Left ventricle myocardium inferior (tissue), 1 donor: Measurements from ENCODE around the gene NDUFV3. TPM values are rescaled to one million over a fixed set of nuclear protein-coding genes. Genes with fewer than 3 reads are reported as not detected.

Source experiments
- DNase-seq: peaks from one replicate; pipeline ENCODE4 v3.0.0-alpha.2; 2020
- H3K27ac ChIP-seq: fragments of 200-600 bp; replicated peaks from 2 replicates; pipeline ENCODE4 v1.8.0; 2021
- H3K27me3 ChIP-seq: fragments of 200-600 bp; 2 replicates; pipeline ENCODE4 v1.8.0; 2021; ENCODE audit warnings: low read depth
- H3K36me3 ChIP-seq: fragments of 200-600 bp; 2 replicates; pipeline ENCODE4 v1.8.0; 2021
- H3K4me1 ChIP-seq: fragments of 200-600 bp; 2 replicates; pipeline ENCODE4 v1.8.0; 2021
- H3K4me3 ChIP-seq: fragments of 200-600 bp; 2 replicates; pipeline ENCODE4 v1.8.0; 2021; ENCODE audit warnings: mild to moderate bottlenecking, moderate library complexity
- H3K9me3 ChIP-seq: fragments of 200-600 bp; replicated peaks from 2 replicates; pipeline ENCODE4 v1.8.0; 2021
- CTCF ChIP-seq: fragments of 200-600 bp; IDR thresholded peaks from 2 replicates; pipeline ENCODE4 v1.8.0; 2021; ENCODE audit warnings: antibody characterized with exemption, mild to moderate bottlenecking, borderline replicate concordance
- intact Hi-C: fragments of 100-400 bp; cut with micrococcal nuclease; formaldehyde crosslinking; loops from one replicate; pipeline ENCODE4 v1.11.0; 2022
- total RNA-seq: library from RNA; stranded (reverse); fragmentation: NEBNext Ultra II Directional; extraction: Animal tissue kit (Norgen Biotek cat#: 25700); gene quantifications from one replicate; pipeline ENCODE4 v1.2.1, GENCODE V29; 2021
- donor health status: DM: no; HTN: yes; CAD: no; lungs with severe emphysema.

The NDUFV3 gene
- total RNA-seq, 1 donor from 2014 or later, result 52.0 TPM

- no peak overlapping the region for H3K27ac ChIP-seq
- H3K9me3 ChIP-seq, result no peaks in the 10 kb centered on the region
- DNase-seq, result no peak
- intact Hi-C loops, result no loop called here
- TF ChIP-seq CTCF, result no peak
- no peaks in the 10 kb centered on the region for H3K27me3 ChIP-seq
- H3K36me3 ChIP-seq, result peaks cover 85% of the 10 kb centered on the region
- no peak overlapping the region for H3K4me3 ChIP-seq
- no peaks in the 10 kb centered on the region for H3K4me1 ChIP-seq
These were observed 37.8 kb upstream of the NDUFV3 start for GRCh38 chr21:42855171-42855936.

DNA sequence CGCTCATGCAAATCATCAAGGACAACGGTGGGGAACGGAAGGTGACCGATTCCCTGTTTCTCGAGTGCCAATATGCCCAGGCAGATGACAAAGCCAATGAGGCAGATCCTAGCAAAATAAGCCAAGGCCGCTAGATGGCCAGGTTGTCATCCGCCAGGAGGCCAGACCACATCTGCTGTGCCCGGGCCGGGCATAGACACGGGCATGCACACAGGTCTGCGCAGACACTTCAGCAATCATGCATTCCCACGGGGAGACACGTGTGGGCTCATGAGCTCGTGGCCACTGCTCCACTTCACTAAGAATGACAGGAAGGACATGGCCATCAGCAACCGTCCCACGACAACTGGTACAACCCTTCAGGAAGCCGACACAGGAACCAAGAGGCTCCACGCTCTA, 37.2 kb upstream of the NDUFV3 start:
- H3K4me3 ChIP-seq, result no peak overlapping the region
- no peak for DNase-seq

DNA sequence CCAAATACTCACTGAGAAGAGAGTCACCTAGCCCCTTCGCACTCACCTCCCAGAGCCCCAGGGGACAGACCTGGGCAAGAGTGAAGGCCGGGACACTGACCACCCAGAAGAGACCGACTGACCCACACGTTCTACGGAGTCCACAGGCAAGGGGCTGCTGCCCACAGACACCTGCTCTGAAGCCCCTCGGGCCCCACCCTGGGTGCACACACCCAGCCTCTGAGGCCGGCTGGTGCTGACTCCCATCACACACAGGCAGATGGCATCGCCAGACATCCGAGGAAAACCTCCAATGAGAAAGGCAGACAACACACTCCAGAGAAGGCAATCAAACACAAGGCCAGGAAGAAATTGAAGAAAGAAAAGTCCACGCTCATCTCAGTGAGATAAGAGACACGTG, 35.9 kb upstream of the NDUFV3 start:
- intact Hi-C loops, result no loop called here
- no peak overlapping the region for H3K27ac ChIP-seq
- H3K9me3 ChIP-seq, result no peaks in the 10 kb centered on the region
- H3K4me1 ChIP-seq, result peaks cover 10% of the 10 kb centered on the region
- no peaks in the 10 kb centered on the region for H3K27me3 ChIP-seq
- TF ChIP-seq CTCF, result no peak
- peaks cover 81% of the 10 kb centered on the region for H3K36me3 ChIP-seq
- no peak for DNase-seq
- H3K4me3 ChIP-seq, result no peak overlapping the region

More for the DNA sequence above, 37.2 kb upstream of the NDUFV3 start:
- Histone ChIP-seq H3K36me3 (peaks cover 83% of the 10 kb centered on the region), H3K27me3 (no peaks in the 10 kb centered on the region), H3K4me1 (no peaks in the 10 kb centered on the region), H3K27ac (no peak overlapping the region), H3K9me3 (no peaks in the 10 kb centered on the region)
- intact Hi-C loops, result no loop called here
- TF ChIP-seq CTCF, result no peak

DNA sequence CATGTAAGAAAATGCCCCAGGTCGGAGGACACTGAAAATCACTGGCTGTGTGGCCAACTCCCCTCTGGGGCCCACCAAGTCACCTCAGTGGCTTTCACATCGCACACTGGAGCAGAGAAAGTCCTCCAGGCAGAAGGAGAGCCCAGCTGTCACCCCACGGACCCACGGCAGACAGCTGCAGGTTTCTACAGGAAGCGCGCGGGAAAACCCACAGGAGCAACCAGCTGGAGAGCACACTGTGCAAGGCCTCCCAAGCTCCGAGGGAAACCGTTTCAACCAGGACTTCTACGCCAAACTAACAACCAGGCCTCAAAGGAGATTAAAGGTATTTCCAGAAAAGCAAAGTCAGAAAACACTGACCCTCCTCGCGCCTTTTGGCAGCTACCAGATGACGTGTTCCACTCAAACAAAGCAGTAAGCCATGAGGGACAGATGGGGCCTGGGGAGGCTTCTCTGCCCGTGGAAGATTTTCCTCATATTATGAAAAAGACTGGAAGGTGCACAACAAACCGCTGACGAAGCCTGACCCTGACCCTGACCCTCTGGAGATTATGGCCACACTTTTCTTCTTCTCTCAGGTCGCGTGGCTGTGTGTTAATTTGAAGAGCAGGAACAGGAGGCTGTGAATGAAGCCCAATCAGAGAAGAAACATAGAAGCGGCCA, 34.8 kb upstream of the NDUFV3 start:
- Histone ChIP-seq H3K36me3 (peaks cover 79% of the 10 kb centered on the region), H3K27me3 (no peaks in the 10 kb centered on the region), H3K9me3 (no peaks in the 10 kb centered on the region), H3K4me1 (peaks cover 15% of the 10 kb centered on the region), H3K27ac (no peak overlapping the region), H3K4me3 (no peak overlapping the region)
- TF ChIP-seq CTCF, result no peak
- intact Hi-C loops, result no loop called here
- DNase-seq, result no peak

DNA sequence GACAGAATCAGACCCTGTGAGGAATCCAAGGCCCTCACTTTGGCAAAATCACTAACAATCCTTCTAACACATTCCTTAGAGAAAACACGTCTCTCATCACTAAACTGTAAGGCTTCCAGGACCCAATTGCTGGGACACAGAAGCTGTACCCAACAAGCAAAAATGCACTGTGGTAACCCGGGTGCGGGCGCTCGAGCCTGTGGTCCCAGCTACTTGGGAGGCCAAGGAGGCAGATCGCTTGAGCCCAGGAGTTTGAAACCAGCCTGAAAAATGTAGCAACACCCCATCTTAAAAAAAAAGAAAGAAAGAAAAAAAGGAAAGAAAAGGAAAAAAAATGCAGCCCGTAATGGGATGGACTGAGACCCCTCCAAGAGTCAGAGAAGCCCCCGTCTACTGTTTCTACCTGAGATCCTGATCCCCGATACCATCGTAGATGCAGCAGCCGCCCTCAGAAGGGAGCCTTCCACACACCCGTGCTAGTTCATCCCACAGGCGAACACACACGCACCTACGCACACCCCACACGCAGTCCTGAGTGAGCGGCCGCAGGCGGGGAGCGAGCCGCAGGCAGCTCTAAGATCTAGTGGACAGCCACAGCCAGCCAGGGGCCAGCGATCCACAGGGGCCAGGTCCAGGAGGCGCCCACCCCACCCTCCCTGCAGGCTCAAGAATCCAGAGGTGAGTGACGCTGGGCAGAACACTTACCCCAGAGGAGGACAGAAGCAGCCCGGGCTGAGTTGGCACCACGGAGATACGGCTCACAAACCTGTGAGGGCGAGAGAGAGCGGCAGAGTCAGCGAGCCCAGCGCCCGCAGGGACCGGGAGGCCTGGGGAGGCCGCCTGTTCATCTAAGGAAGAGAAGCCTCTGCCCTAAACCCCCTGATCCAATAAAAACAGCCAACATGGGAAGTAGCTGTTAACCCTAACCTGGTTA, 33.9 kb upstream of the NDUFV3 start:
- no peak for TF ChIP-seq CTCF
- no peaks in the 10 kb centered on the region for H3K9me3 ChIP-seq
- H3K4me3 ChIP-seq, result no peak overlapping the region
- H3K4me1 ChIP-seq, result peaks cover 15% of the 10 kb centered on the region
- intact Hi-C loops, result no loop called here
- no peak overlapping the region for H3K27ac ChIP-seq
- no peak for DNase-seq
- H3K27me3 ChIP-seq, result no peaks in the 10 kb centered on the region
- peaks cover 70% of the 10 kb centered on the region for H3K36me3 ChIP-seq
